ENCODE results near the gene STARD10. TPM values are rescaled to one million over a fixed set of nuclear protein-coding genes. Genes with fewer than 3 reads are reported as not detected.

The STARD10 gene, protein sequence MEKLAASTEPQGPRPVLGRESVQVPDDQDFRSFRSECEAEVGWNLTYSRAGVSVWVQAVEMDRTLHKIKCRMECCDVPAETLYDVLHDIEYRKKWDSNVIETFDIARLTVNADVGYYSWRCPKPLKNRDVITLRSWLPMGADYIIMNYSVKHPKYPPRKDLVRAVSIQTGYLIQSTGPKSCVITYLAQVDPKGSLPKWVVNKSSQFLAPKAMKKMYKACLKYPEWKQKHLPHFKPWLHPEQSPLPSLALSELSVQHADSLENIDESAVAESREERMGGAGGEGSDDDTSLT
- total RNA-seq (10 to 100 TPM; 19.7 to 35.1 (median 27.9) TPM), polyA plus RNA-seq (10 to 100 TPM; 23.7 to 46.7 (median 31.9) TPM)
- long read RNA-seq, donor 1, partial matches to known transcripts: 0 of 2 reads
- long read RNA-seq, donor 1, other reads (novel, unspliced or antisense): 0 of 2 reads
- long read RNA-seq, donor 2, transcript STARD10-210 (7 exons, 1,100 nt): major isoform, 8 of 16 reads
- long read RNA-seq, donor 2, partial matches to known transcripts: 5 of 16 reads
- long read RNA-seq, donor 2, other reads (novel, unspliced or antisense): 0 of 16 reads

GRCh38 chr11:72793425-72794367, at the start of gene STARD10:
Gene STARD10 (minus strand): TSS chr11:72794047. CDS start chr11:72781181, 12,866 bp downstream.
- DNase-seq: peak; percentile 99
- H3K4me3 ChIP-seq: peak within 1 kb of the TSS; percentile 52 to 78 (median 60)
- 1 to 5% (median 2%) methylated on average over 15 to 55 of the region's 55 CpGs for WGBS, 5 donors
- no peaks in the 10 kb centered on the region for H3K36me3 ChIP-seq
- peak; percentile 80 to 91 (median 86) for TF ChIP-seq POLR2AphosphoS5 (IDR thresholded peaks at IDR 0.05)
- peak in 1 of 3 donors; percentile 48 for TF ChIP-seq POLR2A (IDR thresholded peaks at IDR 0.05)
- TF ChIP-seq CTCF (IDR thresholded peaks at IDR 0.05 in 8 of 11, conservative IDR thresholded peaks at IDR 0.05 in 3 of 11): peak; percentile 96 to 100 (median 99)
- H3K27ac ChIP-seq: peak within 1 kb of the TSS; percentile 87 to 97 (median 96)
- intact Hi-C loops (cut with DNase I; ENCODE audit: low total_unique reads): loop anchor here (5.0 kb wide), 1 partner anchor 66 kb away; no protein-coding TSS in a partner anchor
- H3K9me3 ChIP-seq: no peaks in the 10 kb centered on the region
- no peaks in the 10 kb centered on the region for H3K27me3 ChIP-seq (replicated peaks in 1 of 7)
- peaks cover 7 to 57% (median 24%) of the 10 kb centered on the region in 6 donors for H3K4me1 ChIP-seq

DNA sequence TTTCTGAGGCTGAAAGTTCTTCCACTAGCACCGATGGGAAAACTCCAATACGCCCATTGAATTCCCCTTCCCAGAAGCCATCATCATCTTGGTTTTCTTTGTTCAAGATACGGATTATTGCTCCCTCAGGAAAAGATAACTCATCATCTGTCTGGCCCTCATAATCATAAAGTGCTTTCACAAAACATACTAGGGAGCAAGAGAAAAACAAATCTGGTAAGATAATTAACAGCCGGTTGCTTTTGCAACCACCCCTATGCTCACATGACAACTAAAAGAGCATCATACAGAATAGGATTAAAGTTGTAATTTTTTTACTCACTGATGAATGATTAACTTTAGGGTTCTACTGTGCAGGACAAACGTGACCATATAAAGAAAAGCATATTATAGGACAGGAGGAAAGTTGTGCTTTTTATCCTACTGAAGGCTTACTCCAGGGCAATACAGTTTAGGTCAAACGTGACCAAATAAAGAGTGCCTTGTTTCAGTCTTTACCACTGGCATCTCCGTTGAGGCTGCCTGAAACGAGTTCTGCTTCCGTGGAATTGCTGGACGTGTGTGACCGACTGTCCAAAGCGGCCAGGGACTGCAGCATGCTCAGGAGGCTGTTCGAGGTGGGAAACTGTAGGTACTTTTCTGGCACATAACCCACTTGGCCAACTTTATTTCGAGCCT, 48.9 kb upstream of the STARD10 start:
- intact Hi-C loops (cut with DNase I; ENCODE audit: low total_unique reads): no loop called here
- WGBS, 5 donors: 88 to 92% (median 90%) methylated on average over 14 of the region's 14 CpGs
- Histone ChIP-seq H3K36me3 (peaks cover 2 to 100% (median 82%) of the 10 kb centered on the region in 6 donors), H3K4me1 (peaks cover 0 to 13% (median 4%) of the 10 kb centered on the region in 6 donors), H3K9me3 (no peaks in the 10 kb centered on the region), H3K27ac (peak overlapping the region in 4 of 8 donors; percentile 3 to 25 (median 13)), H3K4me3 (no peak overlapping the region), H3K27me3 (replicated peaks in 1 of 7) (no peaks in the 10 kb centered on the region)
- DNase-seq: no peak
- TF ChIP-seq CTCF (IDR thresholded peaks at IDR 0.05 in 8 of 11, conservative IDR thresholded peaks at IDR 0.05 in 3 of 11) (no peak), POLR2A (IDR thresholded peaks at IDR 0.05) (no peak), POLR2AphosphoS5 (IDR thresholded peaks at IDR 0.05) (no peak)

- WGBS, 5 donors: 78 to 91% (median 80%) methylated on average over 5 of the region's 5 CpGs
Observed at GRCh38 chr11:72842126-72842525, 48.3 kb upstream of the STARD10 start.

More at GRCh38 chr11:72842126-72842525, 48.3 kb upstream of the STARD10 start:
- no peaks in the 10 kb centered on the region for H3K9me3 ChIP-seq
- DNase-seq: no peak
- H3K4me1 ChIP-seq: peaks cover 0 to 19% (median 6%) of the 10 kb centered on the region in 6 donors
- H3K27ac ChIP-seq: peak overlapping the region in 5 of 8 donors; percentile 3 to 25 (median 13)
- TF ChIP-seq CTCF (IDR thresholded peaks at IDR 0.05 in 8 of 11, conservative IDR thresholded peaks at IDR 0.05 in 3 of 11): no peak
- TF ChIP-seq POLR2A (IDR thresholded peaks at IDR 0.05): no peak
- no peak for TF ChIP-seq POLR2AphosphoS5 (IDR thresholded peaks at IDR 0.05)
- H3K27me3 ChIP-seq (replicated peaks in 1 of 7): no peaks in the 10 kb centered on the region
- no peak overlapping the region for H3K4me3 ChIP-seq
- peaks cover 2 to 100% (median 85%) of the 10 kb centered on the region in 6 donors for H3K36me3 ChIP-seq
- intact Hi-C loops (cut with DNase I; ENCODE audit: low total_unique reads): no loop called here

All from spleen (tissue), 13 donors.